Mesendoderm (in vitro differentiated cells): Measurements from ENCODE around the gene SLC5A4.

ENCODE experiments used
- DNase-seq: peaks from one replicate; pipeline ENCODE4 v3.0.0; 2013
- H2AK5ac ChIP-seq: 2 replicates; pipeline ENCODE4 v1.6.1; 2013; ENCODE audit warnings: low read length, inconsistent platforms
- H2BK120ac ChIP-seq: 2 replicates; pipeline ENCODE4 v1.6.1; 2013; ENCODE audit warnings: low read depth, mild to moderate bottlenecking, low read length, moderate library complexity, mixed read lengths
- H2BK15ac ChIP-seq: replicated peaks from 2 replicates; pipeline ENCODE4 v1.6.1; 2013; ENCODE audit warnings: low read depth, mild to moderate bottlenecking, moderate library complexity
- H2BK5ac ChIP-seq: 2 replicates; pipeline ENCODE4 v1.6.1; 2013; ENCODE audit warnings: low read length, inconsistent platforms
- H3K18ac ChIP-seq: 2 replicates; pipeline ENCODE4 v1.6.1; 2013; ENCODE audit warnings: mild to moderate bottlenecking, low read length, mixed read lengths
- H3K23ac ChIP-seq: one replicate; pipeline ENCODE4 v1.6.1; 2013; ENCODE audit warnings: low read length
- H3K27ac ChIP-seq: 2 replicates; pipeline ENCODE4 v1.5.1; 2013; ENCODE audit warnings: low read depth, mild to moderate bottlenecking, inconsistent platforms, low read length, moderate library complexity
- H3K27me3 ChIP-seq: 2 replicates; pipeline ENCODE4 v1.6.1; 2013; ENCODE audit warnings: low read length, control low read depth, mild to moderate bottlenecking, inconsistent platforms; ENCODE audit not compliant: insufficient read depth, poor library complexity
- H3K36me3 ChIP-seq: 2 replicates; pipeline ENCODE4 v1.6.1; 2013; ENCODE audit warnings: low read length, inconsistent platforms; ENCODE audit not compliant: control insufficient read depth, insufficient read depth
- H3K4ac ChIP-seq: one replicate; pipeline ENCODE4 v1.6.1; 2013; ENCODE audit warnings: low read depth, mild to moderate bottlenecking, low read length, moderate library complexity
- H3K4me1 ChIP-seq: 2 replicates; pipeline ENCODE4 v1.6.1; 2013; ENCODE audit warnings: low read depth, low read length, inconsistent platforms; ENCODE audit not compliant: control insufficient read depth
- H3K4me2 ChIP-seq: 2 replicates; pipeline ENCODE4 v1.6.1; 2013; ENCODE audit warnings: low read length
- H3K4me3 ChIP-seq: 2 replicates; pipeline ENCODE4 v1.5.1; 2013; ENCODE audit warnings: mild to moderate bottlenecking, low read length
- H3K56ac ChIP-seq: one replicate; pipeline ENCODE4 v1.6.1; 2013; ENCODE audit warnings: low read length
- H3K79me1 ChIP-seq: 2 replicates; pipeline ENCODE4 v1.6.1; 2013; ENCODE audit warnings: low read length, inconsistent platforms
- H3K79me2 ChIP-seq: 2 replicates; pipeline ENCODE4 v1.6.1; 2013; ENCODE audit warnings: mild to moderate bottlenecking, low read length; ENCODE audit not compliant: control insufficient read depth, insufficient read depth
- H3K9ac ChIP-seq: 2 replicates; pipeline ENCODE4 v1.6.1; 2013; ENCODE audit warnings: low read length, inconsistent platforms
- H4K5ac ChIP-seq: one replicate; pipeline ENCODE4 v1.6.1; 2013; ENCODE audit warnings: low read length
- H4K8ac ChIP-seq: one replicate; pipeline ENCODE4 v1.6.1; 2013; ENCODE audit warnings: low read depth, mild to moderate bottlenecking, control low read depth, low read length, moderate library complexity
- WGBS: extraction: QIAGEN DNeasy Blood & Tissue Kit; methylation state at CpG from one replicate; pipeline ENCODE4 v1.1.7; 2013; ENCODE audit warnings: low lambda C conversion rate, missing lambda C conversion rate; ENCODE audit not compliant: insufficient coverage; ENCODE audit errors: extremely low coverage; 5-methylcytosine and 5-hydroxymethylcytosine counted together

The SLC5A4 gene

GRCh38 chr22:32261306-32261705, 6.2 kb upstream of the SLC5A4 start:
- Histone ChIP-seq H3K9ac (no peak overlapping the region), H4K8ac (no peak overlapping the region), H3K18ac (no peak overlapping the region), H2BK120ac (no peak overlapping the region), H3K4me2 (no peak overlapping the region), H4K5ac (no peak overlapping the region), H3K36me3 (no peaks in the 10 kb centered on the region), H2BK15ac (no peak overlapping the region), H3K27ac (no peak overlapping the region), H2BK5ac (no peak overlapping the region), H3K79me2 (no peaks in the 10 kb centered on the region), H3K23ac (no peak overlapping the region), H2AK5ac (no peak overlapping the region), H3K4me1 (no peaks in the 10 kb centered on the region), H3K56ac (no peak overlapping the region), H3K79me1 (no peaks in the 10 kb centered on the region), H3K4ac (no peak overlapping the region), H3K27me3 (no peaks in the 10 kb centered on the region), H3K4me3 (no peak overlapping the region)
- DNase-seq: no peak
- WGBS: no CpG with 5 or more reads among the region's 4 CpGs

GRCh38 chr22:32258791-32259190, 3.6 kb upstream of the SLC5A4 start:
- no CpG with 5 or more reads among the region's 2 CpGs for WGBS
- no peaks in the 10 kb centered on the region for H3K79me2 ChIP-seq
- no peak overlapping the region for H4K5ac ChIP-seq
- no peaks in the 10 kb centered on the region for H3K36me3 ChIP-seq
- no peak for DNase-seq
- no peak overlapping the region for H2BK5ac ChIP-seq
- no peak overlapping the region for H3K56ac ChIP-seq
- H2BK15ac ChIP-seq: no peak overlapping the region
- H3K4me3 ChIP-seq: no peak overlapping the region
- no peak overlapping the region for H3K18ac ChIP-seq
- H3K4me1 ChIP-seq: no peaks in the 10 kb centered on the region
- no peaks in the 10 kb centered on the region for H3K79me1 ChIP-seq
- H3K27me3 ChIP-seq: no peaks in the 10 kb centered on the region
- no peak overlapping the region for H2AK5ac ChIP-seq
- no peak overlapping the region for H4K8ac ChIP-seq
- H3K4ac ChIP-seq: no peak overlapping the region
- H3K23ac ChIP-seq: no peak overlapping the region
- H3K9ac ChIP-seq: no peak overlapping the region
- H3K27ac ChIP-seq: no peak overlapping the region
- no peak overlapping the region for H3K4me2 ChIP-seq
- H2BK120ac ChIP-seq: no peak overlapping the region

- Histone ChIP-seq H3K79me1 (no peaks in the 10 kb centered on the region), H2BK15ac (no peak overlapping the region), H4K5ac (no peak overlapping the region), H2BK120ac (no peak overlapping the region), H3K4me2 (no peak overlapping the region), H3K9ac (no peak overlapping the region), H2BK5ac (no peak overlapping the region), H3K79me2 (no peaks in the 10 kb centered on the region), H3K4me1 (no peaks in the 10 kb centered on the region), H3K18ac (no peak overlapping the region), H3K56ac (no peak overlapping the region), H3K4me3 (no peak overlapping the region), H4K8ac (no peak overlapping the region), H2AK5ac (no peak overlapping the region), H3K23ac (no peak overlapping the region), H3K36me3 (no peaks in the 10 kb centered on the region), H3K4ac (no peak overlapping the region), H3K27ac (no peak overlapping the region), H3K27me3 (no peaks in the 10 kb centered on the region)
- no CpG with 5 or more reads among the region's 3 CpGs for WGBS
- DNase-seq: no peak
Observed at GRCh38 chr22:32255726-32256125, 579 bp upstream of the SLC5A4 start.

GRCh38 chr22:32249231-32249630, 5.9 kb downstream of the SLC5A4 start:
- no peaks in the 10 kb centered on the region for H3K36me3 ChIP-seq
- H3K23ac ChIP-seq: no peak overlapping the region
- no peak overlapping the region for H3K4me3 ChIP-seq
- DNase-seq: no peak
- no peak overlapping the region for H4K5ac ChIP-seq
- no peak overlapping the region for H2AK5ac ChIP-seq
- H3K4me1 ChIP-seq: no peaks in the 10 kb centered on the region
- H3K4me2 ChIP-seq: no peak overlapping the region
- H3K18ac ChIP-seq: no peak overlapping the region
- H3K4ac ChIP-seq: no peak overlapping the region
- no peak overlapping the region for H3K56ac ChIP-seq
- no peaks in the 10 kb centered on the region for H3K79me1 ChIP-seq
- no CpG with 5 or more reads among the region's 1 CpG for WGBS
- no peak overlapping the region for H2BK5ac ChIP-seq
- no peak overlapping the region for H2BK15ac ChIP-seq
- H3K9ac ChIP-seq: no peak overlapping the region
- H3K27ac ChIP-seq: no peak overlapping the region
- H2BK120ac ChIP-seq: no peak overlapping the region
- H4K8ac ChIP-seq: no peak overlapping the region
- H3K79me2 ChIP-seq: no peaks in the 10 kb centered on the region
- H3K27me3 ChIP-seq: no peaks in the 10 kb centered on the region

GRCh38 chr22:32248276-32248675, 6.9 kb downstream of the SLC5A4 start:
- no peak overlapping the region for H3K56ac ChIP-seq
- no peak overlapping the region for H3K27ac ChIP-seq
- no peak overlapping the region for H3K4me3 ChIP-seq
- no CpG with 5 or more reads among the region's 1 CpG for WGBS
- no peak overlapping the region for H4K8ac ChIP-seq
- H4K5ac ChIP-seq: no peak overlapping the region
- no peak overlapping the region for H3K23ac ChIP-seq
- H3K4ac ChIP-seq: no peak overlapping the region
- H2BK5ac ChIP-seq: no peak overlapping the region
- no peak overlapping the region for H2AK5ac ChIP-seq
- H2BK15ac ChIP-seq: no peak overlapping the region
- H3K18ac ChIP-seq: no peak overlapping the region
- no peaks in the 10 kb centered on the region for H3K79me2 ChIP-seq
- no peak overlapping the region for H2BK120ac ChIP-seq
- no peak overlapping the region for H3K9ac ChIP-seq
- no peak for DNase-seq
- H3K79me1 ChIP-seq: no peaks in the 10 kb centered on the region
- H3K27me3 ChIP-seq: no peaks in the 10 kb centered on the region
- no peaks in the 10 kb centered on the region for H3K36me3 ChIP-seq
- H3K4me2 ChIP-seq: no peak overlapping the region
- H3K4me1 ChIP-seq: no peaks in the 10 kb centered on the region

GRCh38 chr22:32246166-32246565, 9.0 kb downstream of the SLC5A4 start:
- Histone ChIP-seq H3K79me2 (no peaks in the 10 kb centered on the region), H3K56ac (no peak overlapping the region), H2BK120ac (no peak overlapping the region), H3K23ac (no peak overlapping the region), H3K4me3 (no peak overlapping the region), H3K79me1 (no peaks in the 10 kb centered on the region), H3K27ac (no peak overlapping the region), H2BK5ac (no peak overlapping the region), H3K4me2 (no peak overlapping the region), H3K18ac (no peak overlapping the region), H4K5ac (no peak overlapping the region), H3K4ac (no peak overlapping the region), H3K4me1 (no peaks in the 10 kb centered on the region), H3K27me3 (no peaks in the 10 kb centered on the region), H2BK15ac (no peak overlapping the region), H2AK5ac (no peak overlapping the region), H4K8ac (no peak overlapping the region), H3K9ac (no peak overlapping the region), H3K36me3 (no peaks in the 10 kb centered on the region)
- DNase-seq: no peak
- no CpG with 5 or more reads among the region's 5 CpGs for WGBS
